ENCODE results near the gene TFR2. TPM values are rescaled to one million over a fixed set of nuclear protein-coding genes. Genes with fewer than 3 reads are reported as not detected.

TFR2 gene
- total and polyA plus RNA-seq, 2 of the 13 experiments (the other 11 are each of a cell fraction or from before 2014, with no cell fraction given) = 36.9 to 64.2 TPM

DNA sequence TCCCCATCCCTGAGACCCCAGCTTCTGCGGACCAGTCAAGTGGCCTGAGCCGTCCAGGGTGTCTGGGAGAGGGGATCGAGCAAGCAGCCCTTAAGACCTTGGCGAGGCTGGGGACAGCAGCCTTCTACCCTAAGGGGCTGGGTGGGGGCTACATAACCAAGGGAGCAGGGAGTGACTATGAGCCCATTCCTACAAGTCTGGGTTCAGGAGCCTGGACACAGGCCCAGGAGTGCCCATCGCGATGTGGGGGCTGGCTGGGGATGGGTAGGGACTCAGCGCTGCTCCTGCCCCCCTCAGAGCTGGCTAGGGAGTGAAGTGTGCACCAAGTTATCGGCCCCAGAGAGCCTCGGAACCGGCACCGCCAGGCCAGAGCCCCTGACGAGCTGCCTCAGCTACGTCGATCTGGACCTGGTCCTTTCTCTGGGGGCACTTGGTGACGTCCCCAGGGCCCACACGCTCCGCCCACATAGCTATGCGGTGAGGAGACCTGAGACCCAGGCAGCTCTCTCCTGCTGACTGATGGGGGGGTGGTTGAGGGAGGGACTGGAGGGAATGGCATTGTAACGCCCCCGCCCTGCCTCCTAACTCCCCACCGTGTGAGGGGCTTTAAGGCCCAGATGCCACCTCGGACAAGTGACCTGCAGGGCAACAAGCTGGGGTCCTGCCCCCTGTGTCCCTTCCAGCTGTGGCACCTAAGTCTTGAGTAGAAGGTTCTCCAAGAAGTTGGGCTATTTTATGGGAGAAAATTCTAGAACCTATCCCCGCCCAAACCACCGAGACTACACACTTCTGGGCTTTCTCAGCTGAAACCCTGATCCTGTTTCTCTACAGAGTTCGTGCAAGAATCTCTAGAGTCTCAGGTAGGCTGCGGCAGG lies 70.2 kb downstream of the TFR2 start:
- in situ Hi-C loops (cut with HindIII; ENCODE audit: extremely low pct_ligation_motif_present, low pct_unique_long_range_greater_than_20kb) = no loop called here
- 5% methylated on average over 8 of the region's 26 CpGs for WGBS (ENCODE audit: low lambda C conversion rate)
- TF ChIP-seq SMYD3 (CRISPR knock-in tag; IDR thresholded peaks at IDR 0.05) (peak; percentile 49; the same call in 1 of the 2 replicates), MTF1 (CRISPR knock-in tag; IDR thresholded peaks at IDR 0.05) (no peak), ZNF644 (CRISPR knock-in tag; IDR thresholded peaks at IDR 0.05; ENCODE audit: low read depth) (no peak), CENPT (CRISPR knock-in tag; IDR thresholded peaks at IDR 0.05; ENCODE audit: low read depth) (no peak), NKX3-1 (CRISPR knock-in tag; IDR thresholded peaks at IDR 0.05) (no peak), ZNF256 (CRISPR knock-in tag; conservative IDR thresholded peaks at IDR 0.05) (no peak), RAD51 (IDR thresholded peaks at IDR 0.05; ENCODE audit: borderline replicate concordance) (no peak), IRF9 (CRISPR knock-in tag; IDR thresholded peaks at IDR 0.05; ENCODE audit: borderline replicate concordance) (no peak), TERF1 (CRISPR knock-in tag; IDR thresholded peaks at IDR 0.05) (no peak), KMT2B (CRISPR knock-in tag; IDR thresholded peaks at IDR 0.05) (no peak), MAZ (IDR thresholded peaks at IDR 0.05; ENCODE audit: borderline replicate concordance, low read depth, low read length) (peak; percentile 95), MAZ (CRISPR knock-in tag; IDR thresholded peaks at IDR 0.05; ENCODE audit: low read depth) (peak; percentile 64), ZNF354B (CRISPR knock-in tag; IDR thresholded peaks at IDR 0.05) (no peak; the same call in 1 of the 2 replicates), ZNF138 (CRISPR knock-in tag; IDR thresholded peaks at IDR 0.05; ENCODE audit: low read depth) (no peak)
- TF ChIP-seq, protein P1, sequence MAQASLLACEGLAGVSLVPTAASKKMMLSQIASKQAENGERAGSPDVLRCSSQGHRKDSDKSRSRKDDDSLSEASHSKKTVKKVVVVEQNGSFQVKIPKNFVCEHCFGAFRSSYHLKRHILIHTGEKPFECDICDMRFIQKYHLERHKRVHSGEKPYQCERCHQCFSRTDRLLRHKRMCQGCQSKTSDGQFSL (CRISPR knock-in tag; IDR thresholded peaks at IDR 0.05) = peak; percentile 87
- TF ChIP-seq, protein P2, sequence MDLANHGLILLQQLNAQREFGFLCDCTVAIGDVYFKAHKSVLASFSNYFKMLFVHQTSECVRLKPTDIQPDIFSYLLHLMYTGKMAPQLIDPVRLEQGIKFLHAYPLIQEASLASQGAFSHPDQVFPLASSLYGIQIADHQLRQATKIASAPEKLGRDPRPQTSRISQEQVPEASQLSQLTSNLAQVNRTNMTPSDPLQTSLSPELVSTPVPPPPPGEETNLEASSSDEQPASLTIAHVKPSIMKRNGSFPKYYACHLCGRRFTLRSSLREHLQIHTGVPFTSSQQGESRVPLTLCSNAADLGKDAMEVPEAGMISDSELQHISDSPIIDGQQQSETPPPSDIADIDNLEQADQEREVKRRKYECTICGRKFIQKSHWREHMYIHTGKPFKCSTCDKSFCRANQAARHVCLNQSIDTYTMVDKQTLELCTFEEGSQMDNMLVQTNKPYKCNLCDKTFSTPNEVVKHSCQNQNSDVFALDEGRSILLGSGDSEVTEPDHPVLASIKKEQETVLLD (CRISPR knock-in tag; IDR thresholded peaks at IDR 0.05; ENCODE audit: low read depth) = no peak
- TF ChIP-seq, protein P3, sequence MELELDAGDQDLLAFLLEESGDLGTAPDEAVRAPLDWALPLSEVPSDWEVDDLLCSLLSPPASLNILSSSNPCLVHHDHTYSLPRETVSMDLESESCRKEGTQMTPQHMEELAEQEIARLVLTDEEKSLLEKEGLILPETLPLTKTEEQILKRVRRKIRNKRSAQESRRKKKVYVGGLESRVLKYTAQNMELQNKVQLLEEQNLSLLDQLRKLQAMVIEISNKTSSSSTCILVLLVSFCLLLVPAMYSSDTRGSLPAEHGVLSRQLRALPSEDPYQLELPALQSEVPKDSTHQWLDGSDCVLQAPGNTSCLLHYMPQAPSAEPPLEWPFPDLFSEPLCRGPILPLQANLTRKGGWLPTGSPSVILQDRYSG (CRISPR knock-in tag; IDR thresholded peaks at IDR 0.05) = no peak
- TF ChIP-seq, protein P4, sequence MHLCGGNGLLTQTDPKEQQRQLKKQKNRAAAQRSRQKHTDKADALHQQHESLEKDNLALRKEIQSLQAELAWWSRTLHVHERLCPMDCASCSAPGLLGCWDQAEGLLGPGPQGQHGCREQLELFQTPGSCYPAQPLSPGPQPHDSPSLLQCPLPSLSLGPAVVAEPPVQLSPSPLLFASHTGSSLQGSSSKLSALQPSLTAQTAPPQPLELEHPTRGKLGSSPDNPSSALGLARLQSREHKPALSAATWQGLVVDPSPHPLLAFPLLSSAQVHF (CRISPR knock-in tag; IDR thresholded peaks at IDR 0.05) = no peak

More for the DNA sequence above, 70.2 kb downstream of the TFR2 start:
- FAIRE-seq (no peak), DNase-seq (ENCODE audit: low spot score) (peak; percentile 80), ATAC-seq (peak; percentile 11)
- ChIA-PET CTCF (ENCODE audit: low intra/inter-chr PET ratio, low total read pairs) (no interaction called here), POLR2A (interaction anchor here (0.8 to 3.3 kb wide), 14 partner anchors 10 to 142 kb away, joined by 3 to 73 read pairs (median 5); partner anchors contain the start of genes AGFG2, FBXO24, GNB2 and LRCH4)
- Histone ChIP-seq H3K9ac (ENCODE audit: insufficient read depth, low read depth, low read length) (peak overlapping the region; percentile 77), H3K4me1 (ENCODE audit: insufficient read depth, low read length) (peaks cover 71% of the 10 kb centered on the region), H2AFZ (ENCODE audit: low read length) (no peak overlapping the region), H3K4me2 (ENCODE audit: low read depth, low read length) (peak overlapping the region; percentile 78), H3K4me3 (replicated peaks in 1 of 3; ENCODE audit: insufficient read depth in 1 of 3, low read depth in 2 of 3, low read length in 3 of 3) (peak overlapping the region; percentile 8 to 62 (median 9)), H3K79me2 (ENCODE audit: insufficient read depth, low read length) (no peaks in the 10 kb centered on the region), H3K9me3 (ENCODE audit: low read length) (no peaks in the 10 kb centered on the region), H3K27ac (ENCODE audit: extremely low read length, insufficient read depth, low read length) (peak overlapping the region; percentile 99), H4K20me1 (ENCODE audit: insufficient read depth, low read length) (peaks cover 5% of the 10 kb centered on the region; the same call in 1 of the 2 replicates), H3K36me3 (replicated peaks in 1 of 2; ENCODE audit: control insufficient read depth in 1 of 2, insufficient read depth in 2 of 2, low read length in 2 of 2) (peaks cover 2 to 8% of the 10 kb centered on the region in 2 experiments; a peak in 2 of 5 replicates), H3K27me3 (ENCODE audit: control insufficient read depth in 1 of 2, insufficient read depth in 2 of 2, low read length in 2 of 2) (no peaks in the 10 kb centered on the region)
- BruUV-seq (replicated peaks) = TSS peak; percentile 75
- intact Hi-C loops (cut with micrococcal nuclease; ENCODE audit: unreplicated experiment) = no loop called here
